ENCODE measurements around the gene RIMS4.
"Not testable (repeated sequence)": the region's sequence is repeated elsewhere in the genome, so short reads cannot be mapped to it uniquely, and the experiment has no call there.

Gene RIMS4

DNA sequence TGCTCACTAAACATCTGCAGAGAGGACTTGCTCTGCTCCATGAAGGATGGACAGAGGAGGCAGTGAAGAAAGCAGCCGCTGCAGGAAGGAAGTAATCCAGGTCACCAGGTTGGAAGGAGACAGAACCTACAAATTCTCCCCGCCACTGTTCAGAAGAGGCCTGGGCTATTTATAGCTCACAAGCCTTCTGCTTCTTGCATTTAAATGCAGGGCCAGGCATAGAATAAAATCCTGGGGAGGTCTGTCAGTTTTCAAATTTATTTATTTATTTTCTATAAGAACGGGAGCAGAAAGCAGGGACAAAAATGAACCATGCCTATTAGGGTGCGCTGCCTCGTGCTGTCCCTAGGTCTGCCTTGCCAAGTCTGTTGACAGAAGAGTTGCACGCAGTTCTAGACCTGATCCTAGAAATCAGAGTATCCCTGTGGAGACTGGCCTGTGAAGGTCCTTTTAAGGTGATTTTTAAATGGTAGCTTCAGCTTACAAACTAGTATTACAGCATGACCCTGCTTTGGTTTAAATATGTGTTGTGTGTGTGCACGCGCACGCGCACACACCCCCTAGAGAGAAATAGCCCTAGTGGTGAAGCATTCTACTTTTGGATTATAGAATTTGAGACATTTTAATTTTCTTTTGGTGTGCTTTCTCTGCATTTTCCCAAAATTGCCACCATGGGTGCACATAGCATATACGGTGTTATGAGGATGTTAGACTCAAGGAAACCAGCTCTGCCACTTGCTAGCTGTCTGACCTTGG lies 19.5 kb downstream of the RIMS4 start:
- DNase-seq, result no peak

DNA sequence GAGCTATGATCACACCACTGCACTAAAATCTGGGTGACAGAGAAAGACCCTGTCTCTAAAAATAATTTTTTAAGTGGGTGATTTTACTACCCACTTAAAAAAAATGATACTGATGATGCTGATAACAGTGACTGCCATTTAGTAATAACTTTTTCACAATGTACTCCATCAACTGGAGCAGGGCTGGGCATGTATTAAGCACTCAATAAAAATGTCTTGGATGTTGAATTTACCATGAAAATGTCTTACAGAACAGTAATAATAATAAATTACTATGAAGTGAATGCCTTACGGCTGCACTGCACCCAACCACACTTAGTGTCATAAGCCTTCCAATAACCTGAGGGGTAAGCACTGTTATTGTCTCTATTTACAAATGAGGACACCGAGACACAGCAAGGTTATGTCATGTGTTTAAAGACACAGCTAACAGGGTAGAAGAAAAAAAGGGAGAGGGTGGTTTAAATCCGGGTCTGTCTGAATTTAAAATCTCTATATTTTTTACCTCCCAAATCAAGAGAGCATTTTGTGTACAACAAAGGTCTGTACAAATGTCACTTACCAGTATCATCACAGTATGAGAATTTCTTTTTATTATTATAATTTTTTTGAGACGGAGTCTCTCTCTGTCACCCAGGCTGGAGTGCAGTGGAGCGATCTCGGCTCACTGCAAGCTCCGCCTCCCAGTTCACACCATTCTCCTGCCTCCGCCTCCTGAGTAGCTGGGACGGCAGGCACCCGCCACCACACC lies 21.5 kb downstream of the RIMS4 start:
- DNase-seq, result no peak

DNA sequence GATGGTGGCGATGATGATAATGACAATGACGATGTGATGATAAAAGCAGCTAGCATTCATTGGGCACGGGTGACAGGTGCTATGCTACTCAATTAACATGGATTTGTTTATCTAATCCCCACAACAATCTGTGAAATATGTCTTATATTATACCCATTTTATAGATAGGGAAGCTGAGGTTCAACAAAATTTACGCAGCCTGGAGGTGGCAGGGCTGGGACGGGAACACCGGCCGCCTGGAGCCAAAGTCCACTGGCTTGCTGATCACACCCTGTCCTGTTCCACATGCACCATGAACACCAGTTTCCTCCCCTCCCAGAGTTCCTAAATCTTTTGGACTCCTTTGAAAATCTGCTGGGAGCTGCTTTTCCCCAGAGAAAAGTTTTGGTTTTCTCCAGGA lies 23.0 kb downstream of the RIMS4 start:
- no peak for DNase-seq

DNA sequence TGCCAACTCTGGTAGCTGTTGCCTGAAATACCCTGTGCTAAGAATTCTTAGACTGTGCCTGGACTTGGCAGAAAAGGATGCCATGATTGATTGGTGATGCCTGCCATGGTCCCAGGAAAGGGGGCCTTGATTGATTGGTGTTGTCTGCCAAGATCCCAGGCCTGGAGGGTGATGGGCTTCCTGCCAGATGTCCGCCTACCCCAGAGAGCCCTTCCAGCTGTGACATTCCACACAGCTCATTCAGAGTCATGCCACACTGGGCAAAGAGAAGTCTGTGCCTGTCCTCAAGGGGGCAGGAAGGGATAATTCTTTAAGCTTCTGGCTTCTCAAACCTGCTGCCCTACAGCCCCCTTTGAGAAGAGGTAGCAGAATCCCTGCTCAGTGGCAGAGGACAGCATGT lies 24.6 kb downstream of the RIMS4 start:
- peak; percentile 67 for DNase-seq

DNA sequence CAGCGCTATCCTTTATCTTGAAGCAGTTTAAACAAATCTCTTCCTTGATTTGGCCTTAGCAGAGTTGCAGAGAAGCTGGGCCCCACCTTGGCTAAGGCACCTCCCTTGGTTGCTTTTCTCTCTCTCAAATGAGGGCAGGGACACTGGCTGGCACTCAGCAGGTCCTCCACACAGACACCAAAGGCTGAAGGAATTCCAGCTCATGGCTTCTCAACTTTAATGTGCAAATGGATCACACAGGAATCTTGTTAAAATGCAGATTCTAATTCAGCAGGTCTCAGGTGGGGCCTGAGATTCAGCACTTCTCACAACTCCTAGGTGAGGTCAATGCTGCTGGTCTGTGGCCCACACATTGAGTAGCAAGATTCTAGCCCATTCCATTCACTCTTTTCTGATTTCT lies 25.7 kb downstream of the RIMS4 start:
- no peak for DNase-seq

DNA sequence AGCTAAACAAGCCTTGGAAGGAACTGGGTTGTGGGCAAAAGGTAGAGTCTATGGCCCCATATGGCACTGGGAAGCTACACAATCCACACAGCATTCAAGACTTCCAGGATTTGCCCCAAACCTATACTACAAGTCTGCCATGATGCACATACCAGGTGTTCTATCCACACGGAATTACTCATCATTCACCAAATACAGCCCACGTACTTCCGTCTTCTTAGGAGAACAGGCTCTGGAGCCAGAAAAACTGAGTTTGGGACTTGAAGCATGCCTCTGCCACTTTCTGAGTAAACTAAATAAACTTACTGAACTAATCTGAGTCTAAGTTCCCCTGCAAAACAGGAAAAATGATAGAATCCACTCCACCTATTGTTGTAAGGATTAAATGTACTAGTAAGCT lies 28.6 kb downstream of the RIMS4 start:
- DNase-seq, result no peak

DNA sequence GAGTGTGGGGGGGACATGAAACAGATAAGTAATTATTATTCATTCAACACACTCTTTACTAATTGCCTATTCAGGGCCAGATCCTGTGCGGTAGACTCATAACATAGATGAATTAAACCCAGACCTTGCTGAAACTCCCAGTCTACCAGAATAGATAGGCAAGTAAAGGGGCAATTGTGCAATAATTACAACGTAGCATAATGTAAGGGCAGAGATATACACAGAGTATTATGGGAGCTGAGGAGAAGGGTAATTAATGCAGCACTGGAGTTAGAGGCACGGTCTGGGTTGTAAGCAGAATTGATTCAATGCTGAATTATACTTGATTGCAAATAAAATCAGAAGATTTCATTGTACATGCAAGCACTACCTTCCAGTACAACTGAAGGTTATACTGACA lies 29.2 kb downstream of the RIMS4 start:
- DNase-seq, result peak; percentile 43

DNA sequence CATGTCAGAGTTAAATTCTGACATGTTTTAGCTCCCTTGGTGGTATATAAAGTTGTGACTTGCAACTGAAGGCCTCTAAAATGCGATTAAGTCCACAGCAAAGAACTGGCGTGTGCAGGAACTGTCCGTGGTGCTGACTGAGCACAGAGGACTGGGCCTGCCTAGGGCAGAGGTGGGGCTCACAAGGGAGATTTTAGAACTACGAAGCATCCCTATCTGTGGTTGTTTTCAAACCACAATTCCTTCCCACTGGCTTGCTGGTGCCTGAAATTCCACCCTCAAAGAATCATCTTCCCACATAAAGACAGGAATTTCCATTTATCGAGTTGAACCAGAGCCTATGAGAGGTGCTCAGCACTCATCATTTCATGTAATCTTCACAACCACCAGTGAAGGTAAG lies 30.1 kb downstream of the RIMS4 start:
- DNase-seq, result no peak

DNA sequence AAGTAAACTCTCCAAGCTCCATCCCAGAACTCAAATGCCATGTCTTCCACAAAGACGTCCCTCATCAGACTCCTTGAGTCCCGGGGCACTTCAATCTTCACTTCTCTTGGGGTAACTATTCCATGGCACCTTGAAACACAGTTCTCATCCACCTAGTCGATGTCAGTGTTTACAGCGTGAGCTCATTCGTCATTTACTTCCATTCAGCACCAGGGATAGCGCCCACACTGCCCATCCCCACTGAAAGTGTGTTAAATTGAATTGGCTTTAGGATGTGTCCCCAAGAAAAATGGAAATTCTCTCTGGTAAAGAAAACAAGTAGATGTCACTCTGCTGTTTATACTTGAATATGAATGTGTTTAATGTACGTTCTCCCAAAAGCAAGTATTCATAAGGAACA lies 33.4 kb downstream of the RIMS4 start:
- no peak for DNase-seq

DNA sequence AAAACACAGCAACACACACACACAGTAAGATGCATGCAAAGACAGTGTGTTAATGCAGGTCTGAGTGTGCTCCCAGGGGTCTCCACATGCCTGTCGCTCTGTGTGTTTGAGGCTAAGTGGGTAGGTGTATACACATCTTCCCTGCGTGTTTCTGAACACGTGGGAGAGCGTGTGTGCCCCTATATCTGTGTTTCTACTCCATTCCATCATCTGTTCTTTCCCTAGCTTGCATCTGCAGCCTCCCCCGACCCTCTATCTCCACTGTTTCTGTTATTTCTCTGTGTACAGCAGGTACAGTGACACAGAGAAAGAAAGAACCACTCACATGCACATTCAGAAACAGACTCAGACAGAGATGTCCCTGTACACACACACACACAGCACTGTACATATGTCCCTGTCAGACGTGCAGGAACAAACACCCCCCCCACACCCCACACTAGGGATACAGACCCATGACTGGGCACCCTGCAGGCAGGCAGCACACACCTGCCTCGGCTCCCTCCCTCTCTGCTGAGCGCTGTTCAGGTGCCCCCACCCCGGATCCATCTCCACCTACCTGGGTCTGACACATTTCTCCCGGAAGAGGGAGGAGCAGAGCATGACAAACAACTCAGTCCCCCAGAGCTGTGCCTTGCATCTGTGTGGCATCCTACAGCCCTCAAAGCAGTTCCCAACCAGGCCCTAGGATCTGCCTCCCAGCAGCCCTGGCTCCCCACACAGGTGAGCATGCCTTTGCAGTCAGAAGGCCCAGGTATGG lies 37.1 kb downstream of the RIMS4 start:
- peak; percentile 57 for DNase-seq

DNA sequence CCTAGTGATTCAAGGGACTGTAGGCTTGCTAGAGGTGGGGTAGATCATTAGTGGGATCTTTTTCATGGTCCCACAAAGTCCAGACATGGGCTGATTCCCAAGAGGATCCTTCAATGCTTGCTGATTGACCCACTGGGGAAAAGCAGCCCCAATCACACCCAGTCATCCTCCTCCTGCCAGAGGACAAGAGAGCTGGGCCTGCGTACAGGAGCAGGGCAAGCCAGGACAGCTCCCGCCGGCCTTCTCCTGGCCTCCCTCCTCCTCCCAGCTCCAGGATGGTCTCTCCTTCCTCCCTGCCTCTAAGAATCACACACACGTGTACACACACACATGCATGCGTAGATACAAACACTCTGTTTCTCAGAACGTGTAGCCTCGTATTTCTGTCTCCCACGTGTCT lies 37.7 kb downstream of the RIMS4 start:
- DNase-seq, result no peak

DNA sequence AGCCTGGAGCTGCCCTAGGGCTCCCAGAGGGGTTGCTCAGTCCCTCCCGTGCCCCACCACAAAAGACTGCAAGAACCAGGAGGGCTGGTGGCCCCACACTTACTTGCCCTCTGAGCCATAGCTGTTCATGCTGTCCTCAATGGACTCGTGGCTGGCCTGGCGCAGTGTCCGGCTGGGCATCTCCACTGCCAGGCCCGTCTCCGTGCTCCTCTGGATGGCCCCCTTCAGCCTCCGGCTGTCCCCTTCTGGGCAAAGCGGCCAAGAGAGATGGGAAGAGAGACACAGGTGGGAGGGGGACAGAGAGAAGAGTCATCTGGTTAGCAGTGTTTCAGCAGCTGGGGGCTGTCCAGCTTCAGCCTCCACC lies 39.2 kb downstream of the RIMS4 start:
- DNase-seq, result no peak

DNA sequence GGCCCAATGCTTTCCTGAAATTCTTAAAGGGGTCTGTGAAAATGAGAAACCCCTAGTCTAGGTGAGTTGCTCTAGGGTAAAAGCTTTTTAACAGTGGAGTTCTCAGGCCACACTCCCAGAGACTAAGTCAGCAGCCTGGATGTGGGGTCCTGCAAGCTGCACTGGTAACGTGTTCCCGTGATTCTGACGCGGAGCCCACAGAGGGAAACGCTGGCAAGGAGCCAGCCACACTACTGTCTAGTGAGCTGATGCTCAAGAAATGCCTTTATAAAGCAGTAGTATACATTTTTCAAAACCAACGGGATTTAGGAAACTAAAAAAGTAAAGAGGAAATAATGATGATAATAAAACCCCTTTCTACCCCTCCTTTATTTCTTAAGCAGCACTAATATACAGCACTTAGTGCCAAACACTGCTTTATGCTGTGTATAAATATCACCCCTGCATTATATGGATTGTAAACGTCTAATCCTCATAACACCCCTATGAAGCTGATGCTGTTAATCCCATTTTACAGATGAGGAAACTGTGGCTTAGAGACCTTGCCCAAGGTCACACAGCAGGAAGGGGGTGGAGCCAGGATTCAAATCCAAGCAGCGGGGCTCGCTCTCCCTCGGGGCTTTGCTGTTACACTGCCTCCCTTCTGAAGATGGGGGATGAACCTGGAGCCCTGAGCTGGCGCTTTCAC lies 39.7 kb downstream of the RIMS4 start:
- DNase-seq, result peak; percentile 1

DNA sequence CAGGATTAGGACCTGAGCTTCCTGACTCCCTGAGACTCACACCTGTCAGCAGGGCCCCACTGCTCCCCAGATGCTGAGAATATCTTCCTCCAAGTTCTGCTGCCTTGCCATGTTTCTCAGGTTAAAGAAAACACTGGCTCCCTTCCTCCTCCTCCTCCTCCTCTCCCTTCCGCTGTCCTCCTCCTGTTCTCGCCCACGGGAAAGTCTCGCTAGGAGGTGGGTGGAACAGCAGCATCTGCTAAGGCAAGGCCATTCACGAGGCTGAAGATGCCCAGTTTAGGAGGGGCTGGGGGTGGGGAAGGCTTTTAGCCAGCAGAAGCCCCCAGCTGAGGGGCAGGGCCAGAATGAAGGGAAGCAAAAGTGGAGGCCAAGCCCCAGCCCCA lies 40.9 kb downstream of the RIMS4 start:
- DNase-seq, result no peak

DNA sequence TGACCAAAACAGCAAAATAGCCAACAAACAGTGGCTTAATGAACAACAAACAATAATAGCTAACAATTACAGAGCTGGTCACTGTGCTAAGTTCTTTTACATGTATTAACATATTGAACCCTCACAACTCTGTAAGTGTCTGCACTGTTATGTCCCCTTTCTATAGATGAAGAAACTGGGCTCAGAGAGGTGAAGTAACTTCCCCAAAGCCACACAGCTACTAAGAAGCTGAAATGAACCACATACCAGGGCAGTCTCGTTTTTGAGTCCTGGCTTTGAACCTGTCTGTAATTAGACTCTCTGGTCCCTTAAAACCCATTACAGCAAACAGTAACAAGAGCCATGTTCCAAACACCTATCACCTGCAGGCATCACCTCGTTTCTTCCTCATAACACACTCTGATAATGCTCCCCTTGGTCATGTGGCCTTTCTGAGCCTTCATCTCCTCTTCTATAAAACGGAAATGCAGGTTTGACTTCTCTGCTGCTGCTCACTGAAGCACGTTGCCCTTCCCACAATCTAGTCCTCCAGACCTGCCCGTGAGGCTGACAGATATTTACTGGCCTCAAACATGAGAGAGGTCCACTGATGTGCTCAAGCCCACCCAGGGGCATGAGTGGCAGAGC lies 41.4 kb downstream of the RIMS4 start:
- no peak for DNase-seq

DNA sequence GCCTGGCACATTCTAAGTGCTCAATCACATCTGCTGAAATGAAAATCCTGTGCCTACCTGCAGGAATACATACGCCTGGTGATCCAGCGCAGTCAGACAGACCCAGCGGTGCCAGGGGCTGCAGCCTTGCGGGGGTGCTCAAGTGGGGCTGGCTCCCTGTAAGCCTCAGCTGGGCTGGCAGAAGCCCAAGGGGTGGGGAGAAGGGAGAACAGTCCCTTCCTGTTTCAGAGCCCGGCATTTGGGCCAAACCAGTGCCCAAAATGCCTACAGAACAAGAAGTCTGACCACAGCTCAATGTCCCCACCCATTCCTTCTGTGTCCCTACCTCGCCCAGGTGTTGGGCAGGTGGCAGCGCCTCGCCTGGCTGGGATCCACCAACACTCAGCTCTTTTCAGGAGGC lies 42.1 kb downstream of the RIMS4 start:
- DNase-seq, result no peak

DNA sequence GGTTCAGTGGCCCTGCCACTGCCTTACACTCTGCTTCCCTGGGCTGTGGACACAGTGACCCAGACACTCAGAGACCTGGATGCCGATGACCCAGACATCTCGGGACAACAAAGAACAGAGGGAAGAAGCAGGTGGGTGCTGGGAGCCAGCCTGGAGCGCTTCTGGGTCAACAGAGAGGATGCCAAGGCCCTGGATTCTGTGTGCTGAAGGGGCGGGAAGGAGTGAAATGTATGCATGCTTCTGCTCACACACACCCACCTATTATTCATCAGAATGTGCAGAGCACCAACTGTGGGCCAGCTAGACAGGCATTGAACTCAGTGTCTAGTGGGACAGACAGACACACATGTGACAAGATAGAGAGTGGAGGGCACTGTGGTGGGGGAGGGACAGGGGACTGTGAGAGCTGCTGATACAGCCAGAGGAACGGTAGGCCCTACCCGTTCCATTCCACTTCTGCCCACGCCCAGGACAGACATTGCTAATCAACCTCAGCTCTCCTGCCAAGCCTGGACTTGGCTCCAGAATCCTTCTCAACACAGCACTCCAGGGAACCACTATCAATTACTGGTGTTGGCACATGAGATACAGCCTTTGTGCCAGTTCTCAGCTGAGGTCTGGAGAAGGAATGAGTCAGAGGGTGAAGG lies 44.5 kb downstream of the RIMS4 start:
- DNase-seq, result peak; percentile 70

DNA sequence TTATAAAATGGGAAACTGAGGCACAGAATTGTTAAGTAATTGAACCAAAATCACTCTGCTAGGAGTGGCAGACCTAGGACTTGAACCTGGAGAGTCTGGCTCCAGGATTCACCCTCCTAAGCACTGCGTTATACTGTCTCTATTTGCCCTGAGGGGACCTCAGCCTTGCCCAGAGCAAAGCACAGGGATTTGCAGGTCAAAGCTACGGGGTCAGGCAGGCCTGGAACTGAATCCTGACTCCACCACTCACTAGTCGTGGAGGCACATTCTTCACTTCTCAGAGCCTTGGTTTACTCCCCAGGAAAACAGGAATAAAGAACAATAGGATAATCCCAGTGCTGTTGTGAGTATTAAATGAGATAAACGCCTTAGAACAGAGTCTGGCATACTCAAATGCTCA lies 45.3 kb downstream of the RIMS4 start:
- DNase-seq, result no peak

DNA sequence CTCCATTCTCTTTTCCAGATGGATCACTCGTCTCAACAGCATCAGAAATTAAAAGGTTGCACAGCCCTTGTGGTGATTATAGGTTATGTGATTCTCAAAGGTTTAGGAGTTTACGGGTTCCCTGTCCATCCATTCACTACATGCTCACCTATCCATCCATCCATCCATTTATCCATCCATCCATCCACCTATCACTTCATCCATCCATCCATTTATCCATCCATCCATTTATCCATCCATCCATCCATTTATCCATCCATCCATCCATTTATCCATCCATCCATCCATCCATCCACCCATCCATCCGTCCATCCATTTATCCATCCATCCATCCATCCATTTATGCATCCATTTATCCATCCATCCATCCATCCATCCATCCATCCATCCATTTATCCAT lies 46.5 kb downstream of the RIMS4 start:
- not testable (repeated sequence) for DNase-seq

DNA sequence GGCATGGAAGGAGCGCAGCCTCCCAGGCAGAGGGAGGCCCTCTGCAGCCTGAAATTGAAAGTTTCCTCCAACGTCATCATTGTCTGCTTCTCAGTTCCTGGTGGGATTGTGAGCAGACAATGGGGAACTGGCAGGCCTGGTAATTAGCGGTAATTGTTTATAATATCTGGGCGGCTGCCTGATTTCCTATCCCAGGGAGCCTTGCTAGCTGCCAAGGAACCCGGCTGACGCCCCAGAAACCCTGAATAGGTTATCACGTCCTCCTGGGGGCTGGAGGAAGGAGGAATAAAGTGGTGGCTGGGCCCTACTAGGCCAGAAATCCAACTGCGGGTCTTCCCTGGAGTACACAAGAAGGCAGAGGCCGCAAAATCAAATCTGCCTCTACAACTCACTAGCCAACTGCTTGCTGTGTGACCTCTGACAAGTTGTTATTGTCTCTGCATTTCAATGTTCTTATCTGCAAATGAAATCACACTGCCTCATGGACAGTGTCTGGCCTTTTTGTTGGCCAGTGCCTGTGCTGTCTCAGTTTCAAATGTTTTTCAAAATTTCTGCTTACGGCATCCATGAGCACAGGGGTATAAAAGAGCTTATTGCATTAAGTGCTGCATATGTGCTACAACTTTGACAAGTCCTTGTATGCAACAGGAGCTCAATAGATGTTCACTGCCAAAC lies 47.7 kb downstream of the RIMS4 start:
- DNase-seq, result peak; percentile 57

DNA sequence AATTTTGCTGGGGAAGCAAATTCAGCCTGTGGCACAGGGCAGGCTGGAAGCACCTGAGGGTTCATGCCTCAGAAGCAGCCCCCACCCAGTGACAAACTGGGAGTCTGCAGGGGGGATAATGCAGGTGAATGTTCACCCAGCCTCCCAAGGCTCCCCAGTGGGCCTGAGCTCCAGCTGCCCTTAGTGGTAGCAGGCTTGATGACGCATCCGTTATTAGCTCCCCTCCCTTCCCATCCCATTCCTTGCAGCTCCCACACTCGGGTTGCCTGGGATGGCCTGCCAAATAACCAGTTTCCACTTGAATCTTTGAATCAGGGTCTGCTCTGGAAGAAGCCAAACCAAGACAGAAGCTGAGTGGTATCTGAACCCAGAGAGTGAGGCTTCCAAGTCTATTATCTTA lies 48.9 kb downstream of the RIMS4 start:
- DNase-seq, result peak; percentile 6

DNA sequence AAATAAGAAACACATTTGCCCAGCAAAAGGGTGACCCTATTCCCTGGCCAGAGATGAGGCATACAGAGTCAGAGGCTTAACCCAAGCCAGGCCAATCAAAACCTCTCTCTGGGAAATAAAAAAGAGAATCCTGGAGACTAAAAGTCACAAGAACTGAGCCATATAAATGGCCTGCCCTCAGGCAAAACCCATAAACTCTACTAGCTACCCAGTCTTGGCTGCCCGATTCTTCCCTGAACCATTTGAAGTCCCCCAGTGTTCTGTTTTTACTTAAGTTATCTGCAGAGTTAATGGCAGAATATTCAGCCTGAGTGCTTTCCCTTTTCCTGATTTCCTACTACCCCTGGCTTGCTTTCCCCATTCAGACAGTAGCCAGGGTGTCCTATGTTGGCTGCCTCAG lies 50.8 kb downstream of the RIMS4 start:
- no peak for DNase-seq
